Measurements from ENCODE around the gene GAS2L1.

GRCh38 chr22:29340566-29340965 is 34.1 kb downstream of the GAS2L1 start:
- TF ChIP-seq CTCF (optimal IDR thresholded peaks at IDR 0.05 in 1 of 3, IDR thresholded peaks at IDR 0.05 in 1 of 3, conservative IDR thresholded peaks at IDR 0.05 in 1 of 3; ENCODE audit: extremely low read depth in 1 of 3, insufficient read depth in 2 of 3, low read length in 3 of 3) = no peak
- no peak for TF ChIP-seq EZH2 (IDR thresholded peaks at IDR 0.05; ENCODE audit: low read length)
